WTC11 (cell line): Measurements from ENCODE around the gene SLCO2A1. TPM values are rescaled to one million over a fixed set of nuclear protein-coding genes. Genes with fewer than 3 reads are reported as not detected.

ENCODE experiments used
- ATAC-seq: fragments of 200-7000 bp; cut with Tn5 transposase; 2 replicates; pipeline ENCODE4 v1.10.0; 2021; ENCODE audit warnings: mild to moderate bottlenecking, moderate library complexity
- CTCF ChIA-PET: fragments of 300-600 bp; sonication (Branson Sonifier 250); formaldehyde crosslinking; loops from one replicate; lab custom pipeline; 2021; ENCODE audit warnings: antibody characterized with exemption; lab: Charles Lee
- POLR2A ChIA-PET: fragments of 350-600 bp; sonication (Branson Sonifier 250); formaldehyde crosslinking; loops from one replicate; lab custom pipeline; 2021; ENCODE audit warnings: antibody characterized with exemption; lab: Charles Lee
- DNase-seq: peaks from one replicate; pipeline ENCODE4 v3.0.0; 2021; ENCODE audit warnings: low spot score
- H3K27ac Mint-ChIP-seq: 2 replicates; pipeline ENCODE4 v1.8.0; 2021; ENCODE audit warnings: mixed read lengths
- H3K27me3 Mint-ChIP-seq: 2 replicates; pipeline ENCODE4 v1.8.0; 2021; ENCODE audit warnings: low read depth, mild to moderate bottlenecking, moderate library complexity, mixed read lengths
- H3K36me3 Mint-ChIP-seq: 2 replicates; pipeline ENCODE4 v1.8.0; 2021; ENCODE audit warnings: mixed read lengths
- H3K4me1 Mint-ChIP-seq: 2 replicates; pipeline ENCODE4 v1.8.0; 2022; ENCODE audit warnings: mixed read lengths
- H3K4me3 Mint-ChIP-seq: 2 replicates; pipeline ENCODE4 v1.8.0; 2021; ENCODE audit warnings: mild to moderate bottlenecking, moderate library complexity, mixed read lengths
- H3K9me3 Mint-ChIP-seq: 2 replicates; pipeline ENCODE4 v1.8.0; 2021; ENCODE audit warnings: mixed read lengths
- CBFB ChIP-seq: sonication (generic); formaldehyde crosslinking; IDR thresholded peaks from 2 replicates; pipeline ENCODE4 v1.8.1; 2022; ENCODE audit warnings: mild to moderate bottlenecking, low read depth, missing genetic modification reagents
- CREB1 ChIP-seq: sonication (generic); formaldehyde crosslinking; IDR thresholded peaks from 2 replicates; pipeline ENCODE4 v1.8.0; 2023; ENCODE audit warnings: mild to moderate bottlenecking, missing genetic modification reagents
- NR2C2 ChIP-seq: sonication (generic); formaldehyde crosslinking; IDR thresholded peaks from 2 replicates; pipeline ENCODE4 v1.8.0; 2022; ENCODE audit warnings: mild to moderate bottlenecking, missing genetic modification reagents
- RORB ChIP-seq: fragments of 250-450 bp; sonication (Bioruptor Pico); IDR thresholded peaks from 2 replicates; pipeline ENCODE4 v1.9.0; 2021; ENCODE audit warnings: mild to moderate bottlenecking
- ZNF121 ChIP-seq: sonication (generic); formaldehyde crosslinking; IDR thresholded peaks from 2 replicates; pipeline ENCODE4 v1.8.0; 2023; ENCODE audit warnings: missing genetic modification reagents
- ZNF263 ChIP-seq: sonication (generic); formaldehyde crosslinking; IDR thresholded peaks from 2 replicates; pipeline ENCODE4 v1.8.1; 2022; ENCODE audit warnings: low read depth, mild to moderate bottlenecking, moderate library complexity, missing genetic modification reagents
- ZNF423 ChIP-seq: fragments of 250-450 bp; sonication (Bioruptor Pico); IDR thresholded peaks from 2 replicates; pipeline ENCODE4 v2.1.2; 2022; ENCODE audit warnings: mild to moderate bottlenecking, moderate library complexity
- total RNA-seq: library from RNA; stranded (reverse); gene quantifications from 3 replicates; pipeline ENCODE4 v1.2.3, GENCODE V29; 2021
- TF ChIP-seq, protein P1 (sequence below): sonication (generic); formaldehyde crosslinking; IDR thresholded peaks from 2 replicates; pipeline ENCODE4 v1.8.0; 2022; ENCODE audit warnings: mild to moderate bottlenecking, missing genetic modification reagents
- TF ChIP-seq, protein P2 (sequence below): sonication (generic); formaldehyde crosslinking; IDR thresholded peaks from 2 replicates; pipeline ENCODE4 v1.8.0; 2022; ENCODE audit warnings: missing genetic modification reagents
- TF ChIP-seq, protein P3 (sequence below): sonication (generic); formaldehyde crosslinking; IDR thresholded peaks from 2 replicates; pipeline ENCODE4 v1.8.0; 2023; ENCODE audit warnings: missing genetic modification reagents
- TF ChIP-seq, protein P4 (sequence below): sonication (generic); formaldehyde crosslinking; IDR thresholded peaks from 2 replicates; pipeline ENCODE4 v1.8.0; 2022; ENCODE audit warnings: mild to moderate bottlenecking, missing genetic modification reagents
- TF ChIP-seq, protein P5 (sequence below): fragments of 250-450 bp; sonication (Bioruptor Pico); conservative IDR thresholded peaks from 2 replicates; pipeline ENCODE4 v1.9.0; 2021; ENCODE audit warnings: mild to moderate bottlenecking
- TF ChIP-seq, protein P6 (sequence below): sonication (generic); formaldehyde crosslinking; IDR thresholded peaks from 2 replicates; pipeline ENCODE4 v1.8.0; 2022; ENCODE audit warnings: mild to moderate bottlenecking, missing genetic modification reagents
- TF ChIP-seq, protein P7 (sequence below): sonication (generic); formaldehyde crosslinking; conservative IDR thresholded peaks from 2 replicates; pipeline ENCODE4 v1.8.1; 2022; ENCODE audit warnings: mild to moderate bottlenecking, missing genetic modification reagents
- TF ChIP-seq, protein P8 (sequence below): sonication (generic); formaldehyde crosslinking; IDR thresholded peaks from 2 replicates; pipeline ENCODE4 v1.8.1; 2023; ENCODE audit warnings: mild to moderate bottlenecking, missing genetic modification reagents
- TF ChIP-seq, protein P9 (sequence below): sonication (generic); formaldehyde crosslinking; IDR thresholded peaks from 2 replicates; pipeline ENCODE4 v1.8.0; 2022; ENCODE audit warnings: mild to moderate bottlenecking, missing genetic modification reagents
- TF ChIP-seq, protein P10 (sequence below): sonication (generic); formaldehyde crosslinking; IDR thresholded peaks from 2 replicates; pipeline ENCODE4 v1.8.1; 2023; ENCODE audit warnings: mild to moderate bottlenecking, missing genetic modification reagents, moderate library complexity
- TF ChIP-seq, protein P11 (sequence below): sonication (generic); formaldehyde crosslinking; IDR thresholded peaks from 2 replicates; pipeline ENCODE4 v1.8.1; 2023; ENCODE audit warnings: mild to moderate bottlenecking, moderate library complexity, missing genetic modification reagents

Gene SLCO2A1
- total RNA-seq, 1 experiment from 2014 or later = 3.3 TPM

DNA sequence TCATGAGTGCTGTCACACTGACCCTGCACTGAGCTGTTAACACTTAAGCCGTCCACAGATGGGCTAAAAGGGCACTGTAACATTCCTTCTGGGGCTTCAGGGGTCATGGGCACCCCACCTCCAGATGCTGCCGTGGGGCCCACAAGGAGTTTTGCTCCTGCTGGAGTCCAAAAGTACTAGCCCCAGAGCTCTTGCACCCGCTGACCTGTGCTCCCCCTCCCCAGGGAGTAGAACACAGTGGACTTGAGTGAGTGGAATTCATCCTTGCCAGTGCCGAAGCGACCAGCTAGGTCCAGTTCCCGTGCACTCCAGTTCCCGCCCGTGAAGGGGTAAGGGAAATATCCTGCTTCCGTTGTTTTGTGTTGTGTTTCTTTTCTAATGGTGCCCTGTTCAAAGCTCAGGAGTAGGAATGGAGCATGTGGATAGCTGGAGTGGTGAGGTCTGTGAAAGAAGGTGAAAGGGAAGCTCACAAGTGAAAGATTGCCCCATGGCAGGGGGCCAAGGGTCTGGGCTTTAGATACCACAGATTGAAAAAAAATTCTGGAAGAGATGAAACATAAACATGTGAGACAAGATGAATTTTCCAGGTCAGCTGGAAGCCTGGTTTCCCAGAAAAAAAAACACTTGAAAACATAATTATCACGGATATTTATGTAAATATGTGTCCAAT, 36.6 kb downstream of the SLCO2A1 start:
- Mint-ChIP-seq H3K9me3 (no peaks in the 10 kb centered on the region), H3K27ac (no peak overlapping the region), H3K4me3 (no peak overlapping the region), H3K4me1 (peaks cover 39% of the 10 kb centered on the region), H3K36me3 (no peaks in the 10 kb centered on the region), H3K27me3 (peaks cover 8% of the 10 kb centered on the region; the same call in 1 of the 2 replicates)
- DNase-seq (no peak), ATAC-seq (no peak)
- ChIA-PET CTCF (interaction anchor here (1.0 to 1.7 kb wide), 3 partner anchors 28 to 63 kb away, joined by 3 to 7 read pairs (median 3); no protein-coding TSS in a partner anchor), POLR2A (no interaction called here)
- TF ChIP-seq, protein P1, sequence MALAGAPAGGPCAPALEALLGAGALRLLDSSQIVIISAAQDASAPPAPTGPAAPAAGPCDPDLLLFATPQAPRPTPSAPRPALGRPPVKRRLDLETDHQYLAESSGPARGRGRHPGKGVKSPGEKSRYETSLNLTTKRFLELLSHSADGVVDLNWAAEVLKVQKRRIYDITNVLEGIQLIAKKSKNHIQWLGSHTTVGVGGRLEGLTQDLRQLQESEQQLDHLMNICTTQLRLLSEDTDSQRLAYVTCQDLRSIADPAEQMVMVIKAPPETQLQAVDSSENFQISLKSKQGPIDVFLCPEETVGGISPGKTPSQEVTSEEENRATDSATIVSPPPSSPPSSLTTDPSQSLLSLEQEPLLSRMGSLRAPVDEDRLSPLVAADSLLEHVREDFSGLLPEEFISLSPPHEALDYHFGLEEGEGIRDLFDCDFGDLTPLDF = no peak
- TF ChIP-seq ZNF423 (CRISPR knock-in tag) (no peak), CBFB (CRISPR knock-in tag) (no peak), NR2C2 (no peak), RORB (no peak), ZNF263 (no peak), ZNF121 (no peak), CREB1 (CRISPR knock-in tag) (no peak)
- TF ChIP-seq, protein P2, sequence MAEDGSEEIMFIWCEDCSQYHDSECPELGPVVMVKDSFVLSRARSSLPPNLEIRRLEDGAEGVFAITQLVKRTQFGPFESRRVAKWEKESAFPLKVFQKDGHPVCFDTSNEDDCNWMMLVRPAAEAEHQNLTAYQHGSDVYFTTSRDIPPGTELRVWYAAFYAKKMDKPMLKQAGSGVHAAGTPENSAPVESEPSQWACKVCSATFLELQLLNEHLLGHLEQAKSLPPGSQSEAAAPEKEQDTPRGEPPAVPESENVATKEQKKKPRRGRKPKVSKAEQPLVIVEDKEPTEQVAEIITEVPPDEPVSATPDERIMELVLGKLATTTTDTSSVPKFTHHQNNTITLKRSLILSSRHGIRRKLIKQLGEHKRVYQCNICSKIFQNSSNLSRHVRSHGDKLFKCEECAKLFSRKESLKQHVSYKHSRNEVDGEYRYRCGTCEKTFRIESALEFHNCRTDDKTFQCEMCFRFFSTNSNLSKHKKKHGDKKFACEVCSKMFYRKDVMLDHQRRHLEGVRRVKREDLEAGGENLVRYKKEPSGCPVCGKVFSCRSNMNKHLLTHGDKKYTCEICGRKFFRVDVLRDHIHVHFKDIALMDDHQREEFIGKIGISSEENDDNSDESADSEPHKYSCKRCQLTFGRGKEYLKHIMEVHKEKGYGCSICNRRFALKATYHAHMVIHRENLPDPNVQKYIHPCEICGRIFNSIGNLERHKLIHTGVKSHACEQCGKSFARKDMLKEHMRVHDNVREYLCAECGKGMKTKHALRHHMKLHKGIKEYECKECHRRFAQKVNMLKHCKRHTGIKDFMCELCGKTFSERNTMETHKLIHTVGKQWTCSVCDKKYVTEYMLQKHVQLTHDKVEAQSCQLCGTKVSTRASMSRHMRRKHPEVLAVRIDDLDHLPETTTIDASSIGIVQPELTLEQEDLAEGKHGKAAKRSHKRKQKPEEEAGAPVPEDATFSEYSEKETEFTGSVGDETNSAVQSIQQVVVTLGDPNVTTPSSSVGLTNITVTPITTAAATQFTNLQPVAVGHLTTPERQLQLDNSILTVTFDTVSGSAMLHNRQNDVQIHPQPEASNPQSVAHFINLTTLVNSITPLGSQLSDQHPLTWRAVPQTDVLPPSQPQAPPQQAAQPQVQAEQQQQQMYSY (CRISPR knock-in tag) = no peak
- TF ChIP-seq, protein P3, sequence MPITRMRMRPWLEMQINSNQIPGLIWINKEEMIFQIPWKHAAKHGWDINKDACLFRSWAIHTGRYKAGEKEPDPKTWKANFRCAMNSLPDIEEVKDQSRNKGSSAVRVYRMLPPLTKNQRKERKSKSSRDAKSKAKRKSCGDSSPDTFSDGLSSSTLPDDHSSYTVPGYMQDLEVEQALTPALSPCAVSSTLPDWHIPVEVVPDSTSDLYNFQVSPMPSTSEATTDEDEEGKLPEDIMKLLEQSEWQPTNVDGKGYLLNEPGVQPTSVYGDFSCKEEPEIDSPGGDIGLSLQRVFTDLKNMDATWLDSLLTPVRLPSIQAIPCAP (CRISPR knock-in tag) = no peak
- TF ChIP-seq, protein P4, sequence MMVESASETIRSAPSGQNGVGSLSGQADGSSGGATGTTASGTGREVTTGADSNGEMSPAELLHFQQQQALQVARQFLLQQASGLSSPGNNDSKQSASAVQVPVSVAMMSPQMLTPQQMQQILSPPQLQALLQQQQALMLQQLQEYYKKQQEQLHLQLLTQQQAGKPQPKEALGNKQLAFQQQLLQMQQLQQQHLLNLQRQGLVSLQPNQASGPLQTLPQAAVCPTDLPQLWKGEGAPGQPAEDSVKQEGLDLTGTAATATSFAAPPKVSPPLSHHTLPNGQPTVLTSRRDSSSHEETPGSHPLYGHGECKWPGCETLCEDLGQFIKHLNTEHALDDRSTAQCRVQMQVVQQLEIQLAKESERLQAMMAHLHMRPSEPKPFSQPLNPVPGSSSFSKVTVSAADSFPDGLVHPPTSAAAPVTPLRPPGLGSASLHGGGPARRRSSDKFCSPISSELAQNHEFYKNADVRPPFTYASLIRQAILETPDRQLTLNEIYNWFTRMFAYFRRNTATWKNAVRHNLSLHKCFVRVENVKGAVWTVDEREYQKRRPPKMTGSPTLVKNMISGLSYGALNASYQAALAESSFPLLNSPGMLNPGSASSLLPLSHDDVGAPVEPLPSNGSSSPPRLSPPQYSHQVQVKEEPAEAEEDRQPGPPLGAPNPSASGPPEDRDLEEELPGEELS = no peak
- TF ChIP-seq, protein P5, sequence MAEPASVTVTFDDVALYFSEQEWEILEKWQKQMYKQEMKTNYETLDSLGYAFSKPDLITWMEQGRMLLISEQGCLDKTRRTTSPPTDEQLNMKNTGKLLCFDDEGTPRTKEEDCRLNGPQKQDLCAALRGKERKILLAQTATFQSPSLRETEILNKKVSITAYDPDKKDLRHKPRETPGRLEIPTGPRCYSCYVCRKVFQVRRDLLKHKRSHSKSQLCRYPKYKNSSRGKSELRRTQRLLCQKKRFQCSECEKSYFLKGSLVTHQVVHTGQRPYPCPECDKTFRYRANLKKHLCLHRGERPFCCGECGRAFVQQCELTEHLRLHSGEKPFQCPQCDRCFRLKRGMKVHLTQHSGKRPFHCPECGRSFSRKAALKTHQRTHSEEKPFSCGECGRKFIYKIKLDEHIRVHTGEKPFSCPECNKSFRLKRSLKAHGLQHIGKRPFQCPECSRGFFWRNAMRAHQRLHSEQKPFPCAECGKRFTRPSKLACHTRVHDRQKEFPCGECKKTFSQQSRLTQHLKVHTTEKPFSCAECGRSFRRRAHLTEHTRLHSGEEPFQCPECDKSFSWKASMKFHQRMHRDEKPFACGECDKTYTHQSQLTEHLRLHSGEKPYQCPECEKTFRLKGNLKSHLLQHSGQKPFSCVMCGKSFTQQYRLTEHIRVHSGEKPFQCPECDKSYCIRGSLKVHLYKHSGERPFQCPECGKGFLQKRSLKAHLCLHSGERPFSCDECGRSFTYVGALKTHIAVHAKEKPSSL (CRISPR knock-in tag) = no peak
- TF ChIP-seq, protein P6, sequence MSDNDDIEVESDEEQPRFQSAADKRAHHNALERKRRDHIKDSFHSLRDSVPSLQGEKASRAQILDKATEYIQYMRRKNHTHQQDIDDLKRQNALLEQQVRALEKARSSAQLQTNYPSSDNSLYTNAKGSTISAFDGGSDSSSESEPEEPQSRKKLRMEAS (CRISPR knock-in tag) = no peak
- TF ChIP-seq, protein P7, sequence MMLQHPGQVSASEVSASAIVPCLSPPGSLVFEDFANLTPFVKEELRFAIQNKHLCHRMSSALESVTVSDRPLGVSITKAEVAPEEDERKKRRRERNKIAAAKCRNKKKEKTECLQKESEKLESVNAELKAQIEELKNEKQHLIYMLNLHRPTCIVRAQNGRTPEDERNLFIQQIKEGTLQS (CRISPR knock-in tag) = no peak
- TF ChIP-seq, protein P8, sequence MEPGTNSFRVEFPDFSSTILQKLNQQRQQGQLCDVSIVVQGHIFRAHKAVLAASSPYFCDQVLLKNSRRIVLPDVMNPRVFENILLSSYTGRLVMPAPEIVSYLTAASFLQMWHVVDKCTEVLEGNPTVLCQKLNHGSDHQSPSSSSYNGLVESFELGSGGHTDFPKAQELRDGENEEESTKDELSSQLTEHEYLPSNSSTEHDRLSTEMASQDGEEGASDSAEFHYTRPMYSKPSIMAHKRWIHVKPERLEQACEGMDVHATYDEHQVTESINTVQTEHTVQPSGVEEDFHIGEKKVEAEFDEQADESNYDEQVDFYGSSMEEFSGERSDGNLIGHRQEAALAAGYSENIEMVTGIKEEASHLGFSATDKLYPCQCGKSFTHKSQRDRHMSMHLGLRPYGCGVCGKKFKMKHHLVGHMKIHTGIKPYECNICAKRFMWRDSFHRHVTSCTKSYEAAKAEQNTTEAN (CRISPR knock-in tag) = no peak
- TF ChIP-seq, protein P9, sequence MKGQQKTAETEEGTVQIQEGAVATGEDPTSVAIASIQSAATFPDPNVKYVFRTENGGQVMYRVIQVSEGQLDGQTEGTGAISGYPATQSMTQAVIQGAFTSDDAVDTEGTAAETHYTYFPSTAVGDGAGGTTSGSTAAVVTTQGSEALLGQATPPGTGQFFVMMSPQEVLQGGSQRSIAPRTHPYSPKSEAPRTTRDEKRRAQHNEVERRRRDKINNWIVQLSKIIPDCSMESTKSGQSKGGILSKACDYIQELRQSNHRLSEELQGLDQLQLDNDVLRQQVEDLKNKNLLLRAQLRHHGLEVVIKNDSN = no peak
- TF ChIP-seq, protein P10, sequence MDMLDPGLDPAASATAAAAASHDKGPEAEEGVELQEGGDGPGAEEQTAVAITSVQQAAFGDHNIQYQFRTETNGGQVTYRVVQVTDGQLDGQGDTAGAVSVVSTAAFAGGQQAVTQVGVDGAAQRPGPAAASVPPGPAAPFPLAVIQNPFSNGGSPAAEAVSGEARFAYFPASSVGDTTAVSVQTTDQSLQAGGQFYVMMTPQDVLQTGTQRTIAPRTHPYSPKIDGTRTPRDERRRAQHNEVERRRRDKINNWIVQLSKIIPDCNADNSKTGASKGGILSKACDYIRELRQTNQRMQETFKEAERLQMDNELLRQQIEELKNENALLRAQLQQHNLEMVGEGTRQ = no peak
- TF ChIP-seq, protein P11, sequence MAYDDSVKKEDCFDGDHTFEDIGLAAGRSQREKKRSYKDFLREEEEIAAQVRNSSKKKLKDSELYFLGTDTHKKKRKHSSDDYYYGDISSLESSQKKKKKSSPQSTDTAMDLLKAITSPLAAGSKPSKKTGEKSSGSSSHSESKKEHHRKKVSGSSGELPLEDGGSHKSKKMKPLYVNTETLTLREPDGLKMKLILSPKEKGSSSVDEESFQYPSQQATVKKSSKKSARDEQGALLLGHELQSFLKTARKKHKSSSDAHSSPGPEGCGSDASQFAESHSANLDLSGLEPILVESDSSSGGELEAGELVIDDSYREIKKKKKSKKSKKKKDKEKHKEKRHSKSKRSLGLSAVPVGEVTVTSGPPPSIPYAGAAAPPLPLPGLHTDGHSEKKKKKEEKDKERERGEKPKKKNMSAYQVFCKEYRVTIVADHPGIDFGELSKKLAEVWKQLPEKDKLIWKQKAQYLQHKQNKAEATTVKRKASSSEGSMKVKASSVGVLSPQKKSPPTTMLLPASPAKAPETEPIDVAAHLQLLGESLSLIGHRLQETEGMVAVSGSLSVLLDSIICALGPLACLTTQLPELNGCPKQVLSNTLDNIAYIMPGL = no peak
